GM19452 (cell line): ENCODE measurements around the gene IGF2BP2.
"Not testable (repeated sequence)": the region's sequence is repeated elsewhere in the genome, so short reads cannot be mapped to it uniquely, and the experiment has no call there.

Experiments used
- ATAC-seq: cut with Tn5 transposase; IDR thresholded peaks from one replicate; pipeline ENCODE4 v1.9.1; 2021; ENCODE audit not compliant: unreplicated experiment

The IGF2BP2 gene

DNA sequence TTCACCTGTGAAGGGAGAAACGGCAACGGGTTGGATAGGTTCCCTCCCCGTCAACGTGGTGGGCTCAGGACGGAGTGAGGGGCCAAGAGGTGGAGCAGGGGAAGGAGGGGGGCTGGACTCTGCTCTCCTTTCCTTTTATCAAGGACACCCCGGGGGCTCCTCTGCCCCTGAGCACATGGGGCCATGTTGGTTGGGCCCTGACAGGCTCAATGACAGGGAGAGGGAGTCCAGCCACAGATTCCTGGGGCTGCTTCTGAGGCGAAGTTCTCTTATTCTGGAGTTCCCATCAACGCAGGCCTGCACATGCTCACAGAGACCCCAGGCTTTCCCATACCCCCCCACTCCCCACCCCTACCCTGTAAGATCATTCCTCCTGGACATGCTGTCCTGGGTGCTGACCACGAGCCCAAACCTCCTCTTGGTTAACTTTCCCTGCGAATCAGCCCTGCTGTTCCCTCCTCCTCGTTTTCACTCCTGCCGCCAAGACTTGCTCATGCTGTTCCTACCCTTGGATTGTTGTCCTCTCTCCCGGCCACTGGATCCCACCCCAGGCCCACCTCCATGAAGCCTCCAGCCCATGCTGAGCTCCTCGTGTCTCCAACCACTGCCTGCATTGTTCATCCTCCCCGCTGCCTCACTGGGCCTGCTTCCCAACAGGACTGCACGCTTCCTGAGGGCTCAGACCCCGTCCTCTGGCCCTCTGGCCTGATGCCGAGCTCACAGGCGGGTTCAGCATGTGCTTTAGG, 177.5 kb downstream of the IGF2BP2 start:
- no peak for ATAC-seq

DNA sequence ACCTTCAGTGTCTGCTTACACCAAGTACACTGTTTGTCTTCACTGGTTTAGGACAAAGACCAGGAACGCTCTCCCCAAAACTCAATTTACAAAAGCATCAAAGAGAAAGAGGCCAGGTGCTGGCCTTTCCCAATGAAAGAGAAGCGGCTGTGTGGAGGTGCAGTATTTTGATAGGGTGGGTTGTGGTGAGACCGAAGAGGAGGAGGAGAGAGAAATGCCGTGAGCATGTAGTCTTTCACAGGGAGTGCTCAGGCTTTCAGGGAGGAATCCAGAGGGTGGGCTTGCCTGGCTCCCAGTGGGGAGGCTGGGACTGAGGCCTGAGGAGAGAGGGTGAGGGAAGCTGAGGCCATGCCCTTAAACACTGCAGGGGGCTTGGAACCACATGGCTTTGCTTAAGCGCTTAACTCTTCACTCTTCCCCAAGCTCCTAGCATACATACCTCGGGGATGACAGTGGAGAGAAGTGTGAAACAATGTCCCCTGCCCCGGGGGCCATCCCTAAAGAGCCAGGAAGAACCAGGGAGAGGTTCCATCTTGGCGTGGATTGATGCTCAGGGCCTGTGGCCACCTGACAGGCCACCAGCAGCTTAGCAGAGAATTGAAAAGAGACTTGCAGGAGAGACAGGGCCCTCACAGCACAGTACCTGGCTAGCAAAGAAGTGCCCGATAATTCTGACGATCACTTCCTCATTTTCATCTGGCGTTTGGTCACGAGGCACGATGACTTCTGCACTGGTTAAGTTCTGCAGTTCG, 178.3 kb downstream of the IGF2BP2 start:
- ATAC-seq: no peak

DNA sequence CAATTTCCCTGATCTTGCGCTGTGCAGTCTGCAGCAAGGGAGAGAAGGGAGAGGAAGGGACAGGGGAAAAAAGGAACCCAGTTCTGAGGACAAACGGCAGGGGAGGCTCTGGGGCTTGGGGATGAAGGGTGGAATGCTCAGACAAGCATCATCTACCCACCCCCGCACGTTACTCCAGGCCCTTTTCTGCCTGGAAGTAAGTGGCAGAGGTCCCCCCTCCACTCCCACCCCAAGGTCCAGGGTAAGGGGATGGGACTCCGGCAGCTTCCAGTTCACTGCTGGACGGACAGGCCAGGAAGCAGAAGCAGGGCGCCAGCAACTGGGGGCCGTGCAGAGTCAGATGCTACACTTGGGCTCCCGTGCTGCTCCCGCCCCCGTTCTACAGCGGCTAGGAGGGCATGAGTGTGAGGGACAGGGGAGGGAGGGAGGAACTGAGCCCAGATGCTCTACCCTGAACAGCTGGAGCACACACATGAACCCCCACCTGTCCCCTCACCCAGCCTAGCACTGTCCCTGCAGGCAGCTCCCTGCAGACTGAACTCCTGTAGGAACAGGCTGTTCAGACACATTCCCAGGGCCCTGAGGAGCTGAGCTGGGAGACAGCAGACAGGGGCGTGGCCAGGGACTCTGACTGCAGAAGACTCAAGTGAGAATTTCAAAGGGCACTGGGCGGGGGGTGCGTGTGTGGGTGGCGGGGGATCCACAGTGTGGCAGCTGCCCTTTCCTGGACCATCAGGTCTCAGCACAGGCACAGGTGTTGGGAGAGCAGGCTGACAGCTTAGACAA, 179.1 kb downstream of the IGF2BP2 start:
- ATAC-seq: no peak

DNA sequence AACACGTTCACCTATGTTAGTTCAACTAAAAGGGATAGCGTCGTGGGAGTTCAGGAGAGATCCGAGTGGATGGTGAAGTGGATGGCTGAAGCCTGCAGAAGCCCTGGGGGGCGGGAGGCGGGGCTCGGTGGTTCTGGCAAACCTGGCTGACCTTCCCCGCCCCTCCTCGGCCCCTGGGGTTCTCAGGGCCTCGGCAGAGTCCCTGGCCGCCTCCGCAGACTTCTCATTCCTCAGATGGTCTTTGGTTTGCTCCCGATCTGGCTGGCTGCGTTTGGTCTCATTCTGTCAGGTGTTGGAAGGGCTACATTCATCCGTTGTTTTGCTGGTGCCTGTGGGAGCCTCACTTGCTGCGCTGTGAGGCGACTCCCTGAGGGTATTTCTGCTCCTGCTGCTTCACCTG, 179.7 kb downstream of the IGF2BP2 start:
- ATAC-seq: not testable (repeated sequence)

DNA sequence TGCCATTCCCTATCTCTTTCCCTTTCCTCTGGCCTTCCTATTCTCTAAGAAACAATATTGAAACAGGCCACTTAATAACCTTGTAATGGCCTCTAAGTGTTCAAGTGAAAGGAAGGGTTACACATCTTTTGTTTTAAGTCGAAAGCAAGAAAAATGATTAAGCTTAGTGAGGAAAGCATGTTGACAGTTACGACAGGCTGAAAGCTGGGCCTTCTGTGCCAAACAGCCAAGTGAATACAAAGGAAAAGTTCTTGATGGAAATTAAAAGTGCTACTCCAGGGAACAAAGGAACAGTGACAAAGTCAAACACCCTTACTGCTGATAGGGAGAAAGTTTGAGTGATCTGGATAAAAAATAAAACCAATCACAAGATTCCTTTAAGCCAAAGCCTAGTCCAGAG, 184.5 kb downstream of the IGF2BP2 start:
- ATAC-seq: no peak

GRCh38 chr3:185639632-185640206, 185.1 kb downstream of the IGF2BP2 start:
- no peak for ATAC-seq

DNA sequence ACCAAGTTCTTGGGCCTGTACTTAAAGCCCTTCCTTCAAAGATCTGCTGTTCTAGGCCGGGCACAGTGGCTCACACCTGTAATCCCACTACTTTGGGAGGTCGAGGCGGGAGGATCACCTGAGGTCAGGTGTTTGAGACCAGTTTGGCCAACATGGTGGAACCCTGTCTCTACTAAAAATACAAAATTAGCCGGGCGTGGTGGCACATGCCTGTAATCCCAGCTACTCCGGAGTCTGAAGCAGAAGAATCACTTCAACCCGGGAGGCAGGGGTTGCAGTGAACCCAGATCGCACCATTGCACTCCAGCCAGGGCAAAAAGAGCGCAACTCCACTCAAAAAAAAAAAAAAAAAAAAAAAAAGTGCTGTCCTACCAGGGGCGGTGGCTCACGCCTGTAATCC, 186.2 kb downstream of the IGF2BP2 start:
- ATAC-seq: not testable (repeated sequence)

- ATAC-seq: no peak
Observed at GRCh38 chr3:185637388-185637787, 187.5 kb downstream of the IGF2BP2 start.

- ATAC-seq: no peak
Observed at GRCh38 chr3:185632996-185633395, 191.8 kb downstream of the IGF2BP2 start.

DNA sequence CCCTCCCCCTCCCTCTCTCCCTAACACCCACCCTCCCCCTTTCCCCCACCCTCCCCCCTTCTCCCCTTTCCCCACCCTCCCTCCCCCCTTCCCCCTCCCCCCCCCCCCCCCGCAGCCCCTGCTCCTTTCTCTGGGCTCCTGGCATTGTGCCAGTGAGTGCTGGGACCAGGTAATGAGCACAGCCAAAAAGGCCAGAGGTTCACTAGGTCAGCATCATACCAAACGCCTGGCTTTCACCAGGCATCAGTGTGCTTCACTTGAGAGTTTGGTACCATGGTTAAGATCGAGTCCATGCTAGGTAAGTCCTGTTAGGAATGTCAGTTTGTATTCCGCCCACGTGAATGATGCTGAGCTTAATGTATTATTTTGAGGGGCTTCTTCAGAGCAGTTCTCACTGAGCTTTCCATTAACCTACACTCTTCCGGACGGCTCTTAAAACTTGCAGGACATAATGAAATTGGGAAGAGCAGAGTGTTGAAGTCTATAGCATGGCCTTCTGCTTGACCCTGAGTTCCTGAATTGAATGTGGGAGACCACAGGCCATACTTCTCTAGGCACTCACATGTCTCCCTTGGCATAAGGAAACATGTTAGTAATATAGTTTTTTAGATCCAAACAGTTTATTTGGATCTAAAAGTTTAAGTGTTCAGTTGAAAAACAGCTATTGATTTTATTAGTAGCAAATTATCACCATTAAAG, 193.2 kb downstream of the IGF2BP2 start:
- ATAC-seq: no peak

DNA sequence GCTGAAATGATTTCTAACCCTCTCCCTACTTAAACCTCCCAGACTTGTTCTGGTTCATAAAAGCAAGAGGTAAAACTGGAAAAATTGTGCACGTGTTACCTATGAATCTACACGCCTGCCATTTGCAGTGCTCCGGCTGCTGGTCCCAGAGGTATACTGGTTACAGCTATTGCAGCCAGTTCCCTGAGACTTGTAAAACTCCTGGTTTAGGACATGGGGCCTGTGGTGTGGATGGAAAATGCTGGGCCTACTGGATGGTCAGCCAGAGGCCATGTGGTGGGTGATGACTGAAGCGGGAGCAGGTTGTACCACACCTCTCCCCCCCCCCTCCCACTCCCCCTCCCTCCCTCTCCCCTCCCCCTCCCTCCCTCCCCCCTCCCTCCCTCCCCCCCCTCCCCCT, 193.7 kb downstream of the IGF2BP2 start:
- no peak for ATAC-seq

DNA sequence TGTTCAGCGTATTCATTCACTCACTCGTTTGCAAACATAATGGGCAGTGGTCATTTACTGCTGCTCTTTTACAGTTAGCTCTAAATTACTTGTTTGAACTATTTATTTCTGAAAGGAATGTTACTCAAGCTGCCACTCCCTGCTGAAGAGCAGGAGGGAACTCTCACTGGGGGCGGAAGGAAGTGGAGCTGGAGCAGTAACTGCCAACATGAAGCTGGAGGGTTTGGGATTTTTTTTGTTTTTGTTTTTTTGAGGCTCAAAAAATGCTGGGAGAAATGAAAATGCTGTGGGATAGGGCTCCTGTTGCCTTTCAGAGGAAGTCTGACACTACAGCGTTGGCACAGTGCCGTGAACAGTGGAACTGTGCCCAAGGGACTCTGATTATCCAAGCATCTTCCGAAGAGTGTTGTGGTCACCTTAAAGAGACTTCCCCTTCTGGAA, 194.6 kb downstream of the IGF2BP2 start:
- ATAC-seq: no peak

GRCh38 chr3:185629554-185630181, 195.2 kb downstream of the IGF2BP2 start:
- no peak for ATAC-seq

DNA sequence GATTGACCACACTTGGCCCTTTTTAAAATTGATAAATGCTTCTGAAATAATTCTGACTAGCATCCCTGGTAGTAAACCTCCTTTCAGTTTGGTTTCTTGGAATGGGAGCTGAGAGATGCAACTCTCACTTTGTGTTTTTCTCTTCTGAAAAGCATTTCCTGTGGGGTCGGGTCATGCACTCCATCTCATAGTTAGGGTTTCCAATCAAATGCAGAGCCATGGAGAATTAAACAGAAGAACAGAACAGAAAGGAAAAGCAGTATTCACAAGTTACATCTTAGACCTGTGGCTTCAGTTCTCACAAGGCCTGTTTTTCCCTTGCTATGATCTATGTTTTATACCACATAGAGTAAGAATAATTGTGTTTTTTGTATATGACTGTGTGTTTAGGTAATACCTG, 199.1 kb downstream of the IGF2BP2 start:
- ATAC-seq: no peak

- ATAC-seq: no peak
Observed at GRCh38 chr3:185623939-185624665, 200.7 kb downstream of the IGF2BP2 start.

GRCh38 chr3:185613016-185613415, 211.8 kb downstream of the IGF2BP2 start:
- no peak for ATAC-seq

- no peak for ATAC-seq
Observed at GRCh38 chr3:185606196-185606595, 218.6 kb downstream of the IGF2BP2 start.

DNA sequence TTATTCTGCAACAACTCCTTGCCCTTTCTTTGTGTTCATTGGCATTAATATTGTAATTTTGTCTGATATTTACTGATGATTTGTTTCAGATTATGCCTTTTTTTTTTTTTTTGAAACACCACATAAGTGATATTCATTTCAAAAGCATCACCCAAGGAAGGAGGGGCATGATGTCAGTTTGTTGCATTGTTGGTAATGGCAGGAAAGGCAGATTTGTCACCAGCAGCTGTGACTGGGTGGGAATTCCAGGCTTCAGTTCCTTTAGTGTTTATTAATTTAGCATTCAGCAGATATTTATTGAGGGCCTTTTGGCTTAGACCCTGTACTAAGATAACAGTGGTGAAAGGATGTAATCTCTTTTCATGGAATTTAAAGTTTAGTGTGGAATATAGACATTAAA, 219.3 kb downstream of the IGF2BP2 start:
- ATAC-seq: no peak

DNA sequence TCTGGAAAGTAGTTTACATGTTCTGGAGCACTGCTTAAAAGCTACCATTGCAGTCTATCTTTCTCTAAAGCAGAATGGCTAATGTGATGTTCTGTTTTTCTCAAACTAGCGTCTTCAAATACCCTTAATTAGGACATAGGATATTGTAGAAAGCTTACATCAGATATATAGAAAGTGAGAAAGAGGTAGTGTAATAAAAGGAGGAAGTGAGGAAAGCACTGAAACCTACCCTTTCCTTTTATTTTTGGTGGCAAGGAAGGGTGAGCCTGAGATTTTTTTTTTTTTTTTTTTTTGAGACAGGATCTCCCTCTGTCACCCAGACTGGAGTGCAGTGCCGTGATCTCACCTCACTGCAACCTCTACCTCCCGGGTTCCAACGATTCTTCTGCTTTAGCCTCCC, 229.3 kb downstream of the IGF2BP2 start:
- no peak for ATAC-seq

GRCh38 chr3:185594073-185594472, 230.8 kb downstream of the IGF2BP2 start:
- ATAC-seq: no peak
